Measurements from ENCODE around the gene AATF. TPM values are rescaled to one million over a fixed set of nuclear protein-coding genes. Genes with fewer than 3 reads are reported as not detected.

Gene AATF
- total RNA-seq, 1 donor from 2014 or later, result 26.1 TPM

GRCh38 chr17:36939052-36939801, 9.5 kb upstream of the AATF start:
- ATAC-seq (no peak), DNase-seq (no peak)
- intact Hi-C loops (cut with micrococcal nuclease), result no loop called here

DNA sequence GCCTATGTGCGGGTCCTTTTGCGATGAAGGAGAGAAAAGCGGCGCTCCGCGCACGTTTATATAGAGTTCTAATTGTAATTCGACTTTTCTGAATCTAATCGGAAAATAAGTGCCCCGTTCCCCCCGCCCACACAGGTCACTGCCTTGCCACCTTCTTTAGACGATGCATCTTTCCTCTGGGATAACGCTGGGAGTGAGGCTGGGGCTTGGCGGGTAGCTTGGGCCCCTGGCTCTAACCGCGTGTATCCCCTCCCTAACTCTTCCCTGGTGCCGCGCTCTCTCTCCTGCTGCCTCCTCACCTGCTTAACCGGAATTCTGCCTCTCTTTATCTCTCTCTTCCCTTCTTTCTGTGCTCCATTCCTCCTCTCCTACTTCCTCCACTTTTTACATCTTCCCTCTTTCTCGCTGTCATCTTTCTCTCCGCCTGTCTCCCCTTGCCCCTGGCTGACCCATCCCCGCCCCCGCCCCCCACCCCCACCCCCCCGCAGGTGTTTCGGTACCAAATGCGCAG, 8.9 kb upstream of the AATF start:
- no peak for ATAC-seq
- intact Hi-C loops (cut with micrococcal nuclease), result no loop called here
- no peak for DNase-seq

GRCh38 chr17:36940313-36941264, 8.2 kb upstream of the AATF start:
- no peak for ATAC-seq
- intact Hi-C loops (cut with micrococcal nuclease), result no loop called here

GRCh38 chr17:36941265-36942010, 7.3 kb upstream of the AATF start:
- ATAC-seq (no peak), DNase-seq (no peak)
- intact Hi-C loops (cut with micrococcal nuclease), result no loop called here

More at GRCh38 chr17:36940313-36941264, 8.2 kb upstream of the AATF start:
- DNase-seq, result no peak

GRCh38 chr17:36942019-36942599, 6.6 kb upstream of the AATF start:
- intact Hi-C loops (cut with micrococcal nuclease), result no loop called here
- ATAC-seq, result no peak
- DNase-seq, result no peak

DNA sequence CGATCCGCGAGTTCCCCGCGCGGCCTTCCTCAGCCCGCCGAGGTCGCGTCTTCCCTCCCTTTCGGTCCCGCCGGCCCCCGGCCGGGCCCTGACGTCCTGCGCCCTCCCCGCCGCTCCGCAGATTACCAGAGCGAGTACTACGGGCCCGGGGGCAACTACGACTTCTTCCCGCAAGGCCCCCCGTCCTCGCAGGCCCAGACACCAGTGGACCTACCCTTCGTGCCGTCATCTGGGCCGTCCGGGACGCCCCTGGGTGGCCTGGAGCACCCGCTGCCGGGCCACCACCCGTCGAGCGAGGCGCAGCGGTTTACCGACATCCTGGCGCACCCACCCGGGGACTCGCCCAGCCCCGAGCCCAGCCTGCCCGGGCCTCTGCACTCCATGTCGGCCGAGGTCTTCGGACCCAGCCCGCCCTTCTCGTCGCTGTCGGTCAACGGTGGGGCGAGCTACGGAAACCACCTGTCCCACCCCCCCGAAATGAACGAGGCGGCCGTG, 6.1 kb upstream of the AATF start:
- intact Hi-C loops (cut with micrococcal nuclease), result no loop called here
- ATAC-seq (no peak), DNase-seq (no peak)

GRCh38 chr17:36943250-36944191, 5.2 kb upstream of the AATF start:
- no peak for DNase-seq
- ATAC-seq, result no peak
- intact Hi-C loops (cut with micrococcal nuclease), result no loop called here

DNA sequence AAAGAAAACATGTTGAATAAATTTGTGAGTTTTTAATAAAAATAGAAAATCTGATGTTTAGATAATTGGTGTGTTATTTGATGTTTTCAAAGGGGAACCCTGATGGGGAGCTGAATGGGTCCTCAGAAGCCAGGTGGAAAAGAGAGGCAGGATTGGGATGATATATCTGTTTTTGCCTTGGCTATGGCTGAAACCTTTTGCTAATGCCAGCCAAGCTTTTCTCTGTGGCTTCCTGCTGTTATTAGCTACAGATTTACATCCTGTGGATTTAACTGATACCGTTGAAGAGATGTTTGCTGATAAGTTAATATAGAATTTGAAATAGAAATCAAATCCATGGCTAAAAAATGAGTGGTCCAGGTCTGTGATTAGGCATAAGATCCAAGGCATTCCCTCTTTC, 4.2 kb upstream of the AATF start:
- ATAC-seq (no peak), DNase-seq (no peak)
- intact Hi-C loops (cut with micrococcal nuclease), result no loop called here

DNA sequence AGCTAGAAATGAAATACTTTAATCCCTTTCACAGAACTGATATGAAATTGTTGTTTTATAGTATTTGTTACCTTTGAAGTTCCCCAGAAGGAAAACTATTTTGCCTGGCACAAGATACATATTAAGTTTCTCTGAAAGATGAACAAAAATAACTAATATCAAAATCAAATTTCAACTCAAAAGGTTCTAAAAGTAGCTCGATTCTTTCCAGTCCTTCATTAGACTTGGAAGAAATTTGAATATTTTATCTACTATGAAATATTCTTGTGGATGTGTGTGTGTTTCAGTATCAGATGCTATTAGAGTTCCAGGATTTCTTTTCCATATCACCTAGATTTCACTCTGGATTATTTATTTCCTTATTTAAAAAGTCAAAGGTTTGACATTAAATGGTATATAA, 3.6 kb upstream of the AATF start:
- intact Hi-C loops (cut with micrococcal nuclease), result no loop called here
- DNase-seq (no peak), ATAC-seq (no peak)

- DNase-seq, result no peak
- ATAC-seq, result no peak
- intact Hi-C loops (cut with micrococcal nuclease), result no loop called here
Observed at GRCh38 chr17:36945959-36946725, 2.6 kb upstream of the AATF start.

DNA sequence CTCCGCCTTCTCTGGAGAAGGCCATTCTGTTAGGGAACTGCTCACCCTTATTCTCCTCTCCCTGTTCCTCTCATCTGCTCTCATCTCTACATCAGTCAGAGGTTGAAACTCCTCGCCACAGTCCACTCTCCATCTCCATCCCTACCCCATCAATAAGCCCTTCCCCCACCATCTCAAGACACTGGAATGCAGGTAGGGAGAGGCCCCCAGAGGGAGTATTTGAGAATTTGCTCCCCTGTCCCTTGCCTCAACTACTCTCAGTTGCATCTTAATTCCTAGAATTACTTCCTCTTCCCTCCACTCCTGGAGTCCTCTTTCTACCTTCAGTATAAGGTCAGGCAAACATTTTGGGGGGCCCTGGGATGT, 2.0 kb upstream of the AATF start:
- intact Hi-C loops (cut with micrococcal nuclease), result no loop called here
- ATAC-seq, result no peak
- no peak for DNase-seq

DNA sequence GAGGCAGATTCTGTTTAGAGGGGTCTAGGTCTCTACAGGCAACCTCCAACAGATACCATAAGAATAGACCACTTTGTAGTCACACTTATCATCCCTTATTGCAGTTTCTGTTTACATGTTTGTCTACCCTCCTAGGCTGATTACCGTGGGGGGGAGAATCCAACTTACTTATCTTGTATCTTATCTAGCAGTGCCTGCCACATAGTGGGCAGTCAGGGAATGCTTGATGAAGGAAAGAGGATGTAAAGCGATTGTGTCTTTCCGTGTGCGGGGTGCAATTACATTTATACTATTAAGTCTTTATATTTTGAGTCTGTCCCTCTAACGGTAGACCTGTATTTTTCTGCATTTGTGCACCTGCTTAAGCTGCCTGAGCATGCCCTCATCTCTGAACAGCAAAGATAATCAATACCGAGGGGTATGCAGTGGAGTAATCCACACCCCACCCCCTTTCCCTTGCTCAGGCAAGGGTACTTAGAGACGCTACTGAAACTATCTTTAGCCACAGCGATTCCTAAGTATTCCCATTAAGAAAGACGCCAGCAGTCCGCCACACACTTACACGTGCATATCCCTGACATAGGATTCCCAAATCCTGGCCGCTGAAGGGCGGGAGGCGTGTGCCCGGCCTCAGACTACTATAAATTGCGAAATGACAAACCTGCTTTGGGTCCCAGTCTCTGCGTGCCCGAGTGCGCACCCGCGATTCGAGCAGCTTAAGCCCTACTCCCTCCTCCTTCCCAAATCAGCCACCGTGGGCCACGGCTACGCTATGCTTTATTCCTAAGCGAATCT, 635 bp upstream of the AATF start:
- intact Hi-C loops (cut with micrococcal nuclease), result no loop called here
- DNase-seq, result no peak
- peak; percentile 76 for ATAC-seq

DNA sequence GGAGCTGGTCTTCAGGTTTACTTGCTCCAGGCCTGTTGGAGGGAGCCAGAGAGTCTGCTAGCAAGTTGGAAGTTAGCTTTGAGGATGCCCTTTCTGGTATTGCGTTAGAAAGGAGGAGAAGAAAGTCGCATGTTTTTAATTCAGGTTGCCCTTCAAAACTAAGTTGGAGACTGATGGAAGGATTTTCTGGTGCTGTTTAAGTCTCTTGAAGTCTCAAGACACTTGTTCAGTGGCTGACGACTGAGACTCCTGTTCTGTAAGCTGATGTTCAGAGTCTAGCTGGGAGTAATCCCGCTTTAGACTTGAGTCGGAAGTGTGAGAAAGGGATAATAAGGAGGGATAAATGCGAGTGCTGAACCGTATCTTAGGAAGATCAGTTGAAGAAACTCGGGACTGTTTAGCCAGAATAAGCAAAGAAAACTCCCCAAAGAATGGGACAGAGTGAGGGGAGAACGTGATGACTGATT, 740 bp downstream of the AATF start:
- intact Hi-C loops (cut with micrococcal nuclease), result no loop called here
- ATAC-seq (peak; percentile 44), DNase-seq (no peak)

- no peak for ATAC-seq
- no peak for DNase-seq
- intact Hi-C loops (cut with micrococcal nuclease), result no loop called here
Observed at GRCh38 chr17:36950027-36950426, 1.3 kb downstream of the AATF start.

DNA sequence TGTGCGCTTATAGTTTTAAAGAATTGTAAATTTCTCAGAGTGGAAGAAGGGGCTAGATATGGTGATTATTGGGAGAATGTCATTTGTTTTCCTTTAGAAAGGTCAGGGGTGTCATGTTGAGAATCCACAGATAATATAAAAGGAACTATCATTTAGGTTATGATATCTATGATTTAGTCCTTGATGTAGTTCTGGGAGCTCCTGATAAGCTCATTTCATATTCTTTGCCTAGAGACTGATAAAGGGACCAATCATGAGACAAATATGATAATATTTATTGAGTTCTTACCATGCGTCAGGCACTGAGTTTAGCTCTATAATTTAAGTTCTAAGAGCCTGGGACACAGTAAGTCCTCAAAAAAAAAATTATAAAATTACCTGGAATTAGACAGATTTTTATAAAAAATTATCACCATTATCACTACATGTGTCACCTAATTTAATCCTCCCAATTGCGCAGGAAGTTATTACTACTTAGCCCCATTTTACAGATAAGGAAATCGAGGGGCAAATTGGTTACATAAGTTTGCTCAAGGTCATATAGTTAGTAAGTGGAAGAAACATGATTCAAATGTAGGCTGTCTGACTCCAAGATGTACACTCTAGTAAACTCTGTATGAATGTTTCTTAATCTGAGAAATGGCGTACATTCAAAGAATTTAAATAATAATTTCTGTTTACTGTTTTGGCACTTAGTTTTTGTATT, 2.5 kb downstream of the AATF start:
- ATAC-seq, result no peak
- intact Hi-C loops (cut with micrococcal nuclease), result no loop called here
- DNase-seq, result no peak

- ATAC-seq (no peak), DNase-seq (no peak)
- intact Hi-C loops (cut with micrococcal nuclease), result no loop called here
Observed at GRCh38 chr17:36971508-36971907, 22.8 kb downstream of the AATF start.

Measured in left ventricle myocardium superior (tissue), 1 donor.